ENCODE results near the gene FA2H. TPM values are rescaled to one million over a fixed set of nuclear protein-coding genes. Genes with fewer than 3 reads are reported as not detected.

The FA2H gene
- total RNA-seq, 1 donor from 2014 or later: not detected

DNA sequence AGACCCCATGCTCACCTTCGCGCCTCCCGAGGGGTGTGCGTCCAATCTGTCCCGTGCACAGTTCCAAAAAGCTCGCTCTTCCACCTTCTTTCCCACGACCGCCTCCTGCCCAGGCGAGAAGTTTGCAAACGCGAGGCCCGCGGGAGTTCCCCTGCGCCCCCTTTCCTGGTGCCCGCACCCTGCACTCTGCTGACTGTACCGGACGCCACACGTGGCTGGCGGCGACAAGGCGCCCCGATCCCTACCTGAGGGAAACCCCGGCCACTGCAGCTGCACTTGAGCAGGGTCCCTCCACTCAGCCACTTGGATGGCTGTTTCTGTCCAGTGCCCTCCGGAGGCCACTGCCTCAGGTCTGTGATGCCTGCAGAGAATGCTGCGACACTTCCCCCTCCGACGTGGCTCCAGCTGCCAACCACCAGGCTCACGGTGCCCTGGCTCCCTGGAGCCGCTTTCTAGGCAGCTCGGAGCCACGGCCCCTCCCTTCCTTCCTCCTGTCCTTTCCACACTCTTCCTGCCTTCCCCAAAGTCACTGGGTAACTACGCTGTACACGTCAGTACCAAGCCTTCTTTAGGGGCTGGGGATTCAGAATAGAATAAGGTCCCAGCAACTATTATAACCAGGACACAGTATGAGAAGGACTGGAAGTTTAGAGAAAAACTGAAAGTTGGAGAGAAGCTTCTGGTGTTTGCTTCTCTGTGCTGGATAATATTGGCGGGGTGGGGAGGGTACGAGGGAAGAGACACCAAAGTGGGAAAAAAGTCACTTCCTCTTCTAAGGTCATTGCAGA is 74.0 kb downstream of the FA2H start, which contains the start of gene MLKL:
Gene MLKL (minus strand): TSS at position 425 of the 788 bp plus-strand sequence. CDS start 5,105 bp downstream, outside the sequence.
- Mint-ChIP-seq H3K27me3 (ENCODE audit: low read depth) (peaks cover 3% of the 10 kb centered on the region), H3K4me3 (no peak within 1 kb of the TSS), H3K9me3 (no peaks in the 10 kb centered on the region), H3K27ac (ENCODE audit: unreplicated experiment) (no peak within 1 kb of the TSS), H3K36me3 (ENCODE audit: low read depth) (no peaks in the 10 kb centered on the region), H3K4me1 (peaks cover 13% of the 10 kb centered on the region)
- no peak for DNase-seq (ENCODE audit: low read depth, low spot score)
- TF ChIP-seq, protein P1, sequence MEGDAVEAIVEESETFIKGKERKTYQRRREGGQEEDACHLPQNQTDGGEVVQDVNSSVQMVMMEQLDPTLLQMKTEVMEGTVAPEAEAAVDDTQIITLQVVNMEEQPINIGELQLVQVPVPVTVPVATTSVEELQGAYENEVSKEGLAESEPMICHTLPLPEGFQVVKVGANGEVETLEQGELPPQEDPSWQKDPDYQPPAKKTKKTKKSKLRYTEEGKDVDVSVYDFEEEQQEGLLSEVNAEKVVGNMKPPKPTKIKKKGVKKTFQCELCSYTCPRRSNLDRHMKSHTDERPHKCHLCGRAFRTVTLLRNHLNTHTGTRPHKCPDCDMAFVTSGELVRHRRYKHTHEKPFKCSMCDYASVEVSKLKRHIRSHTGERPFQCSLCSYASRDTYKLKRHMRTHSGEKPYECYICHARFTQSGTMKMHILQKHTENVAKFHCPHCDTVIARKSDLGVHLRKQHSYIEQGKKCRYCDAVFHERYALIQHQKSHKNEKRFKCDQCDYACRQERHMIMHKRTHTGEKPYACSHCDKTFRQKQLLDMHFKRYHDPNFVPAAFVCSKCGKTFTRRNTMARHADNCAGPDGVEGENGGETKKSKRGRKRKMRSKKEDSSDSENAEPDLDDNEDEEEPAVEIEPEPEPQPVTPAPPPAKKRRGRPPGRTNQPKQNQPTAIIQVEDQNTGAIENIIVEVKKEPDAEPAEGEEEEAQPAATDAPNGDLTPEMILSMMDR (conservative IDR thresholded peaks at IDR 0.05): no peak

- H3K36me3 Mint-ChIP-seq (ENCODE audit: low read depth): no peaks in the 10 kb centered on the region
- no peak overlapping the region for H3K27ac Mint-ChIP-seq (ENCODE audit: unreplicated experiment)
- H3K4me1 Mint-ChIP-seq: peaks cover 13% of the 10 kb centered on the region
- DNase-seq (ENCODE audit: low read depth, low spot score): no peak
- H3K4me3 Mint-ChIP-seq: no peak overlapping the region
- H3K9me3 Mint-ChIP-seq: no peaks in the 10 kb centered on the region
- TF ChIP-seq, protein P1 (conservative IDR thresholded peaks at IDR 0.05): no peak
- H3K27me3 Mint-ChIP-seq (ENCODE audit: low read depth): peaks cover 3% of the 10 kb centered on the region
These were observed 74.5 kb downstream of the FA2H start for GRCh38 chr16:74700116-74700437.

GRCh38 chr16:74699666-74700065 is 75.0 kb downstream of the FA2H start:
- no peak for DNase-seq (ENCODE audit: low read depth, low spot score)
- no peak overlapping the region for H3K27ac Mint-ChIP-seq (ENCODE audit: unreplicated experiment)
- no peaks in the 10 kb centered on the region for H3K36me3 Mint-ChIP-seq (ENCODE audit: low read depth)
- no peaks in the 10 kb centered on the region for H3K9me3 Mint-ChIP-seq
- TF ChIP-seq, protein P1 (conservative IDR thresholded peaks at IDR 0.05): no peak
- no peak overlapping the region for H3K4me3 Mint-ChIP-seq
- peaks cover 13% of the 10 kb centered on the region for H3K4me1 Mint-ChIP-seq
- peaks cover 3% of the 10 kb centered on the region for H3K27me3 Mint-ChIP-seq (ENCODE audit: low read depth)

DNA sequence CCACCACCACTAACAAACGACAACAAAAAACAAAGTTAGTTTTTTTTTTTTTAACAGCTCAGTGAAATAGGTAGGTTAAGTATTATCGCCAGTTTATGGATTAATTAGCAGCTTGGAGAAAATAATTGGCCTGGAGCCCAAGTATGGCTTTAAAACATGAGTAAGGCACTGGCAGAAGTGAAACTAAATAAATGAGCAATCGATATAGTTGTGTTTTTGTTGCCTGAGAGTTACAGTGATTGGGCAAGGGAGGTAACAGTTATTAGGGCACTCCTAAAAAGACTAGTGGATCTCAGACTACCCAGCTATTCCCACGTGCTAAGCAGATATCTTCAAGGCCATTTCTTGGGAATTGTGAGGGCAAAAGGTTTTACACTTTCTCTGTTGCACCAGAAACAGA is 76.4 kb downstream of the FA2H start:
- no peaks in the 10 kb centered on the region for H3K36me3 Mint-ChIP-seq (ENCODE audit: low read depth)
- H3K4me1 Mint-ChIP-seq: peaks cover 13% of the 10 kb centered on the region
- DNase-seq (ENCODE audit: low read depth, low spot score): no peak
- TF ChIP-seq, protein P1 (conservative IDR thresholded peaks at IDR 0.05): no peak
- no peak overlapping the region for H3K27ac Mint-ChIP-seq (ENCODE audit: unreplicated experiment)
- no peak overlapping the region for H3K4me3 Mint-ChIP-seq
- peaks cover 5% of the 10 kb centered on the region for H3K27me3 Mint-ChIP-seq (ENCODE audit: low read depth)
- H3K9me3 Mint-ChIP-seq: no peaks in the 10 kb centered on the region

GRCh38 chr16:74695450-74696422 is 78.9 kb downstream of the FA2H start:
- Mint-ChIP-seq H3K36me3 (ENCODE audit: low read depth) (no peaks in the 10 kb centered on the region), H3K9me3 (no peaks in the 10 kb centered on the region), H3K4me3 (peak overlapping the region; percentile 89), H3K27ac (ENCODE audit: unreplicated experiment) (peak overlapping the region; percentile 89), H3K4me1 (peaks cover 8% of the 10 kb centered on the region), H3K27me3 (ENCODE audit: low read depth) (peaks cover 19% of the 10 kb centered on the region)
- DNase-seq (ENCODE audit: low read depth, low spot score): peak; percentile 59
- TF ChIP-seq, protein P1 (conservative IDR thresholded peaks at IDR 0.05): no peak
